HFF-Myc (cell line): ENCODE results near the gene HLA-B.

Source experiments
- DNase-seq: peaks from one replicate; pipeline ENCODE4 v3.0.0-alpha.2; 2011; ENCODE audit warnings: low read depth; ENCODE audit errors: extremely low read depth
- H3K4me3 ChIP-seq: replicated peaks from 2 replicates; pipeline ENCODE4 v1.5.1; 2011; ENCODE audit warnings: low read depth, mild to moderate bottlenecking, control low read depth, low read length
- TF ChIP-seq, protein P1 (sequence below): IDR thresholded peaks from 2 replicates; pipeline ENCODE4 v1.5.1; 2012; ENCODE audit warnings: mild to moderate bottlenecking, low read depth, low read length, control low read depth; ENCODE audit errors: missing control alignments

The HLA-B gene

GRCh38 chr6:31352683-31353383 is 4.1 kb downstream of the HLA-B start:
- TF ChIP-seq, protein P1, sequence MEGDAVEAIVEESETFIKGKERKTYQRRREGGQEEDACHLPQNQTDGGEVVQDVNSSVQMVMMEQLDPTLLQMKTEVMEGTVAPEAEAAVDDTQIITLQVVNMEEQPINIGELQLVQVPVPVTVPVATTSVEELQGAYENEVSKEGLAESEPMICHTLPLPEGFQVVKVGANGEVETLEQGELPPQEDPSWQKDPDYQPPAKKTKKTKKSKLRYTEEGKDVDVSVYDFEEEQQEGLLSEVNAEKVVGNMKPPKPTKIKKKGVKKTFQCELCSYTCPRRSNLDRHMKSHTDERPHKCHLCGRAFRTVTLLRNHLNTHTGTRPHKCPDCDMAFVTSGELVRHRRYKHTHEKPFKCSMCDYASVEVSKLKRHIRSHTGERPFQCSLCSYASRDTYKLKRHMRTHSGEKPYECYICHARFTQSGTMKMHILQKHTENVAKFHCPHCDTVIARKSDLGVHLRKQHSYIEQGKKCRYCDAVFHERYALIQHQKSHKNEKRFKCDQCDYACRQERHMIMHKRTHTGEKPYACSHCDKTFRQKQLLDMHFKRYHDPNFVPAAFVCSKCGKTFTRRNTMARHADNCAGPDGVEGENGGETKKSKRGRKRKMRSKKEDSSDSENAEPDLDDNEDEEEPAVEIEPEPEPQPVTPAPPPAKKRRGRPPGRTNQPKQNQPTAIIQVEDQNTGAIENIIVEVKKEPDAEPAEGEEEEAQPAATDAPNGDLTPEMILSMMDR, result no peak
- no peak overlapping the region for H3K4me3 ChIP-seq
- DNase-seq, result no peak

- TF ChIP-seq, protein P1, result no peak
- DNase-seq, result no peak
- no peak overlapping the region for H3K4me3 ChIP-seq
Observed at GRCh38 chr6:31352310-31352682, 4.7 kb downstream of the HLA-B start.

GRCh38 chr6:31351401-31352309 is 5.3 kb downstream of the HLA-B start:
- H3K4me3 ChIP-seq, result no peak overlapping the region
- no peak for DNase-seq
- TF ChIP-seq, protein P1, result no peak

GRCh38 chr6:31351033-31351380 is 6.0 kb downstream of the HLA-B start:
- H3K4me3 ChIP-seq, result no peak overlapping the region
- DNase-seq, result no peak
- TF ChIP-seq, protein P1, result no peak

DNA sequence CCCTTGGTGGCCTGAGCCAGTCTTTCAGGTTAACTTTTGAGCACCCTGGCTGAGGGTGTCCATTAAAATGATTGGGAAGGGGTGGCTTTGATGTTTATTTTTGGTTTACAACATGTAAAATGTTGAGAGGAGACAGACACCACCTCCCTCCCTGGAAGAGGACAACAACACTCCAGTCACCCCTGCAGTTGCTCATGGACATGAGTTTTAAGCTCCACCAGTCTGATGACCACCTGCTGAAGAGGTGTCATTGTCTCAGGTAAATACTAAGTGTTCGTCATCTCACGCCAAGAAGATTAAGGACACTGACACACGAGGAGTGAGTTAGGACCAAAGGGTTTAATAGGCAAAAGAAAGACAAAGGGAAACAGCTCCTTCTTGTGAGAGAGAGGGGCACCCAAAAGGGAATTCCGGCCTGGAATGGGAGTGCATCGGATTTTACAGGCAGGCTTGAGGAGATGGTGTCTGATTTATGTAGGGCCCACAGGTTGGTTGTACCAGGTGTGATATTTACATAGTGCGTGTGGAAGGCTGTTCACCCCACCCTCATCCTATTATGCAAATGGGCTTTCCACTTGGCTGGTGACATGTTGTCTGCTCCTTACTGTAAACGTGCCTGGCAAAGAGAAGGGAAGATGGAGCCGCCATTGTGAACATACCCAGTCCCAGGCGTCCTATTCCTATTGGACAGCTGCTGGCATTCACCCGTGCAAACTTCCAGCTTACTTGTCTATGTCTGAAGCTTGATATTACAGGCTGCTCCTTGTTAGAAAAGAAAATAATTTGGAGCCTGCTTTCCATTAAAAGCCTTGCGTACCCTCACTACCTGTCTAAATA is 6.6 kb downstream of the HLA-B start:
- H3K4me3 ChIP-seq, result no peak overlapping the region
- no peak for DNase-seq
- TF ChIP-seq, protein P1, result no peak

- no peak overlapping the region for H3K4me3 ChIP-seq
- TF ChIP-seq, protein P1, result no peak
- no peak for DNase-seq
Observed at GRCh38 chr6:31349301-31349700, 7.7 kb downstream of the HLA-B start.
